Trophoblast cell (in vitro differentiated cells and primary cell): ENCODE measurements around the gene DISP3.

ENCODE experiments used
- DNase-seq, 2 donors: peaks; one replicate each; pipeline ENCODE4 v3.0.0-alpha.2; 2016
- H2AFZ ChIP-seq: 2 replicates; pipeline ENCODE4 v1.6.1; 2013; ENCODE audit warnings: low read length, moderate library complexity, mild to moderate bottlenecking; ENCODE audit not compliant: insufficient read depth, poor library complexity
- H2AK5ac ChIP-seq: 2 replicates; pipeline ENCODE4 v1.6.1; 2013; ENCODE audit warnings: mild to moderate bottlenecking, low read length
- H2BK120ac ChIP-seq: 2 replicates; pipeline ENCODE4 v1.6.1; 2013; ENCODE audit warnings: low read length, mild to moderate bottlenecking, moderate library complexity; ENCODE audit not compliant: insufficient read depth, poor library complexity
- H2BK12ac ChIP-seq: 2 replicates; pipeline ENCODE4 v1.6.1; 2013; ENCODE audit warnings: mild to moderate bottlenecking, low read length, moderate library complexity
- H2BK5ac ChIP-seq: 2 replicates; pipeline ENCODE4 v1.6.1; 2013; ENCODE audit warnings: low read length, low read depth, moderate library complexity, mild to moderate bottlenecking; ENCODE audit not compliant: poor library complexity
- H3K14ac ChIP-seq: 2 replicates; pipeline ENCODE4 v1.6.1; 2013; ENCODE audit warnings: mild to moderate bottlenecking, low read length
- H3K18ac ChIP-seq: 2 replicates; pipeline ENCODE4 v1.6.1; 2013; ENCODE audit warnings: mild to moderate bottlenecking, low read length
- H3K23ac ChIP-seq: 2 replicates; pipeline ENCODE4 v1.6.1; 2013; ENCODE audit warnings: low read length
- H3K27ac ChIP-seq: 2 replicates; pipeline ENCODE4 v1.5.1; 2013; ENCODE audit warnings: low read depth, mild to moderate bottlenecking, inconsistent platforms, low read length, moderate library complexity
- H3K27me3 ChIP-seq: 2 replicates; pipeline ENCODE4 v1.6.1; 2013; ENCODE audit warnings: inconsistent platforms, mild to moderate bottlenecking, low read length, moderate library complexity; ENCODE audit not compliant: insufficient read depth
- H3K36me3 ChIP-seq, 2 experiments: 1 replicate in 1 of 2; 2 replicates in 1 of 2; pipeline ENCODE4 v1.6.1; 2013; ENCODE audit warnings: low read length in 2 of 2, mild to moderate bottlenecking in 2 of 2, moderate library complexity in 1 of 2; ENCODE audit not compliant: insufficient read depth in 2 of 2, control insufficient read depth in 1 of 2
- H3K4ac ChIP-seq: 2 replicates; pipeline ENCODE4 v1.6.1; 2013; ENCODE audit warnings: low read depth, mild to moderate bottlenecking, low read length, moderate library complexity
- H3K4me1 ChIP-seq, 2 experiments: 1 replicate in 1 of 2; 2 replicates in 1 of 2; pipeline ENCODE4 v1.6.1; 2013; ENCODE audit warnings: low read length in 2 of 2, mild to moderate bottlenecking in 2 of 2, moderate library complexity in 1 of 2; ENCODE audit not compliant: insufficient read depth in 2 of 2, control insufficient read depth in 1 of 2
- H3K4me2 ChIP-seq: 2 replicates; pipeline ENCODE4 v1.6.1; 2013; ENCODE audit warnings: inconsistent platforms, mild to moderate bottlenecking, low read length, moderate library complexity
- H3K4me3 ChIP-seq: 2 replicates; pipeline ENCODE4 v1.5.1; 2013; ENCODE audit warnings: mild to moderate bottlenecking, low read depth, low read length, inconsistent platforms
- H3K79me1 ChIP-seq: one replicate; pipeline ENCODE4 v1.6.1; 2013; ENCODE audit warnings: low read length
- H3K79me2 ChIP-seq: 2 replicates; pipeline ENCODE4 v1.6.1; 2013; ENCODE audit warnings: low read length, mild to moderate bottlenecking; ENCODE audit not compliant: control insufficient read depth, insufficient read depth, poor library complexity
- H3K9ac ChIP-seq: 2 replicates; pipeline ENCODE4 v1.6.1; 2013; ENCODE audit warnings: mild to moderate bottlenecking, low read length
- H3K9me3 ChIP-seq: 2 replicates; pipeline ENCODE4 v1.6.1; 2013; ENCODE audit warnings: low read depth, mild to moderate bottlenecking, control low read depth, inconsistent platforms, low read length; ENCODE audit not compliant: insufficient read depth
- H4K12ac ChIP-seq: 2 replicates; pipeline ENCODE4 v1.6.1; 2013; ENCODE audit warnings: low read depth, mild to moderate bottlenecking, low read length, moderate library complexity
- H4K8ac ChIP-seq: 2 replicates; pipeline ENCODE4 v1.6.1; 2013; ENCODE audit warnings: low read depth, mild to moderate bottlenecking, low read length, moderate library complexity
- H4K91ac ChIP-seq: one replicate; pipeline ENCODE4 v1.6.1; 2013; ENCODE audit warnings: low read depth, mild to moderate bottlenecking, low read length, moderate library complexity
- WGBS: extraction: QIAGEN DNeasy Blood & Tissue Kit; methylation state at CpG from one replicate; pipeline ENCODE4 v1.1.7; 2013; ENCODE audit warnings: missing lambda C conversion rate; ENCODE audit not compliant: insufficient read length, insufficient coverage; ENCODE audit errors: extremely low coverage; 5-methylcytosine and 5-hydroxymethylcytosine counted together

The DISP3 gene

DNA sequence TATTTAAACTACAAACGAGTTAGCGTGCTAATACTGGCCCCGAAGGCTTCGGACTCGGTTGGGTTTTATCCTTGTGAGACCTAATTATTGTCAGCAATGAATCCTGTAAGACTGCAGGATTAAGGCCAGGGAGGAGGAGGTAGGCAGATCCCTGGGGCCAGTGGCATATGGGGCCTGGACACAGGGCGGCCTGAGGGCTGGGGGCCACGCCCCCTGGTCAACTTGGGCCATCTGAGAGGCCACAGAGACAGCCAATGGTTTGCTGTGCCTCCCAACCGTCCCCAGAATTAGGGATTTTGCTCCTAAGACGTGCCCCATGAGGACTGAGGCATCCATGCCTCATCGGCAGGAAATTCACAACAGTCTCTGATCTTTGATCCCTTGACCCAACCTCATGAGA, 31.1 kb upstream of the DISP3 start:
- H2BK12ac ChIP-seq = no peak overlapping the region
- no peak overlapping the region for H4K12ac ChIP-seq
- H3K9me3 ChIP-seq = peaks cover 3% of the 10 kb centered on the region
- DNase-seq = no peak
- no peak overlapping the region for H3K4ac ChIP-seq
- no peaks in the 10 kb centered on the region for H3K4me1 ChIP-seq
- no peak overlapping the region for H2BK120ac ChIP-seq
- no peak overlapping the region for H2AK5ac ChIP-seq
- no peaks in the 10 kb centered on the region for H3K27me3 ChIP-seq
- H2BK5ac ChIP-seq = no peak overlapping the region
- no peak overlapping the region for H4K8ac ChIP-seq
- no peak overlapping the region for H3K14ac ChIP-seq
- no peaks in the 10 kb centered on the region for H3K36me3 ChIP-seq
- no peak overlapping the region for H3K18ac ChIP-seq
- no peaks in the 10 kb centered on the region for H3K79me1 ChIP-seq
- H3K27ac ChIP-seq = no peak overlapping the region
- WGBS = no CpG with 5 or more reads among the region's 10 CpGs
- H3K4me2 ChIP-seq = no peak overlapping the region
- H3K4me3 ChIP-seq = no peak overlapping the region
- H3K23ac ChIP-seq = no peak overlapping the region
- H3K9ac ChIP-seq = no peak overlapping the region
- no peaks in the 10 kb centered on the region for H3K79me2 ChIP-seq
- H2AFZ ChIP-seq = no peak overlapping the region
- H4K91ac ChIP-seq = no peak overlapping the region

DNA sequence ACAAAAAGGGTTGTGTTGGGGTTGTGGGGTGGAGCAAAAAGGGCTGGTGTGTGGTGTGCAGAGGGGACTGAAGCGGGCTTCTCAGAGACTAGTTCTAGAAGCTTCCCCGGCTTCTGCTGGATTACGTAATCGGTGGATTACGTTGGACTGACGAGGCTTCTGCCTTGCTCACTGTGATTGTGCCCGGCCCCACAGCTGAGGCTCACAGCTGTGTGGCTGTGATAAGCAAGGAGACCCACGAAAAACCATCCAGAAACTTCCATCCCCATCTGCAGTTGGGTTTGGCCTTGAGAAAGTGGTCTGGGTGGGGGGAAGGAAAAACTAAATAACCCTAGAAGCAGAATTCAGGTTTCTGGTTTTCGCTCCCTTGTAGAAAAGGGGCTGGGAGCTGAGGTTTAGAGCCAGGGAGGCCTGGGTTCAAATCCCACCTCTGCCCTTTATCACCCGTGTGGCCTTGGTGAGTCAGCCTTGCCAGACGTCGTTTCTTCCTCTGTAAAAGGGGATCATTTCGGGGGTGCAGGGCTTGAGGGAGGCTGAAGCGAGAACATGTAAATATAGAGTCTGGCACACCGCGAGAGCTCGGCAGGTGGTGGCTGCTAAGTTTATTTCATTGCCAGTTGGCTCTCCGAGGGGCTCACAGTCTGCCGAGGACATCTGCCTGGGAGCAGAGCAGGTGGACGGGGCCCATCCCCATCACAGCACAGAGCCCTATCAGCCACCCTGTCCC, 30.4 kb upstream of the DISP3 start:
- Histone ChIP-seq H3K9ac (no peak overlapping the region), H3K79me2 (no peaks in the 10 kb centered on the region), H4K91ac (no peak overlapping the region), H4K12ac (no peak overlapping the region), H3K18ac (no peak overlapping the region), H3K27me3 (no peaks in the 10 kb centered on the region), H3K79me1 (no peaks in the 10 kb centered on the region), H2BK120ac (no peak overlapping the region), H2BK12ac (no peak overlapping the region), H3K4ac (no peak overlapping the region), H3K4me3 (no peak overlapping the region), H4K8ac (no peak overlapping the region), H3K4me1 (no peaks in the 10 kb centered on the region), H3K27ac (no peak overlapping the region), H3K9me3 (peaks cover 3% of the 10 kb centered on the region), H3K14ac (no peak overlapping the region), H3K36me3 (no peaks in the 10 kb centered on the region), H3K4me2 (no peak overlapping the region), H2BK5ac (no peak overlapping the region), H2AFZ (no peak overlapping the region), H3K23ac (no peak overlapping the region), H2AK5ac (no peak overlapping the region)
- no peak for DNase-seq
- WGBS = no CpG with 5 or more reads among the region's 20 CpGs

DNA sequence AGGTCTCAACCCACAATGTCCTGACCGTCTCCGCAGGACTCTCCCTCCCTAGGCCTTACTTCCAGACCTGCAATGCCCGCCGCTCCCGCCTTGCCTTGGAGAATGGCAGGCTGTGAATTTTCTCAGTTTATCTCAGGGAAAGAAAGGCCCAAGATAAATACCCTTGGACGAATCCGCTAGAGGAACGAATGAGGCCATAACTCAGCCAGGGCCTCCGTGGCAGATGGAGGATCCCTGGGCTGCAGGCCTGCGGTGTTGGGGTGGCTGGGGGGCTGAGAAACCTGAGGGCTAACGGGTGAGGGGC, 29.9 kb upstream of the DISP3 start:
- H2BK5ac ChIP-seq = no peak overlapping the region
- no peak overlapping the region for H4K8ac ChIP-seq
- H3K4me2 ChIP-seq = no peak overlapping the region
- no peaks in the 10 kb centered on the region for H3K27me3 ChIP-seq
- H3K9ac ChIP-seq = no peak overlapping the region
- H3K4me1 ChIP-seq = no peaks in the 10 kb centered on the region
- H3K14ac ChIP-seq = no peak overlapping the region
- DNase-seq = no peak
- no peak overlapping the region for H3K23ac ChIP-seq
- peaks cover 3% of the 10 kb centered on the region for H3K9me3 ChIP-seq
- WGBS = no CpG with 5 or more reads among the region's 11 CpGs
- no peaks in the 10 kb centered on the region for H3K36me3 ChIP-seq
- no peak overlapping the region for H2AFZ ChIP-seq
- H3K27ac ChIP-seq = no peak overlapping the region
- no peak overlapping the region for H3K4ac ChIP-seq
- no peaks in the 10 kb centered on the region for H3K79me1 ChIP-seq
- no peak overlapping the region for H3K18ac ChIP-seq
- H4K12ac ChIP-seq = no peak overlapping the region
- H2AK5ac ChIP-seq = no peak overlapping the region
- H2BK120ac ChIP-seq = no peak overlapping the region
- H3K4me3 ChIP-seq = no peak overlapping the region
- H2BK12ac ChIP-seq = no peak overlapping the region
- no peak overlapping the region for H4K91ac ChIP-seq
- H3K79me2 ChIP-seq = no peaks in the 10 kb centered on the region

DNA sequence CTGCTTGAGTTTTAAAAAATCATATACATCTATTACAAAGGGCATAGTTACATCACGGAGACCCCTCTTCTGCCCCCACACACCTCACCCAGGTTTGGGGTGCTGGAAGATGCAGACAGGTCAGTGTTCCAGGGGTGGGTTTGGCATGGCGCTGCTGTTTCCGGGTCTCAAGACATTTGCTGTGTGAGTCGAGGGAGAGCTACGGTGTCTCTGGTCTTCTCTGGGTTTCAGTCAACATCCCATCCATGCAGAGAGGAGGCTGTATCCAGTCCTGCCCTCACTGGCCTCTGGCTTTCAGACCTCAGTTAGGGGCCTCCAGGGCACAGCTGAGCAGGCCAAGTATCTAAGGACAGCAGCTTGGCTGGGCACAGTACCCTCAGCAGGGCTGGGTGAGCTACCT, 28.6 kb upstream of the DISP3 start:
- no peak overlapping the region for H3K9ac ChIP-seq
- no CpG with 5 or more reads among the region's 5 CpGs for WGBS
- no peaks in the 10 kb centered on the region for H3K4me1 ChIP-seq
- no peak for DNase-seq
- H2AFZ ChIP-seq = no peak overlapping the region
- H3K4me2 ChIP-seq = no peak overlapping the region
- no peak overlapping the region for H3K18ac ChIP-seq
- no peak overlapping the region for H2BK120ac ChIP-seq
- no peaks in the 10 kb centered on the region for H3K79me1 ChIP-seq
- peaks cover 1% of the 10 kb centered on the region for H3K9me3 ChIP-seq
- no peak overlapping the region for H2AK5ac ChIP-seq
- no peak overlapping the region for H4K91ac ChIP-seq
- H3K79me2 ChIP-seq = no peaks in the 10 kb centered on the region
- H2BK5ac ChIP-seq = no peak overlapping the region
- no peak overlapping the region for H4K8ac ChIP-seq
- H2BK12ac ChIP-seq = no peak overlapping the region
- H3K27me3 ChIP-seq = no peaks in the 10 kb centered on the region
- no peak overlapping the region for H4K12ac ChIP-seq
- no peak overlapping the region for H3K4ac ChIP-seq
- no peaks in the 10 kb centered on the region for H3K36me3 ChIP-seq
- no peak overlapping the region for H3K14ac ChIP-seq
- no peak overlapping the region for H3K23ac ChIP-seq
- no peak overlapping the region for H3K4me3 ChIP-seq
- no peak overlapping the region for H3K27ac ChIP-seq
